OCI-M2 (cell line): ENCODE data around the gene AGO4.

Source experiments
- DNase-seq: peaks from one replicate; lab custom pipeline; 2025; ENCODE audit not compliant: unreplicated experiment; lab: John Stamatoyannopoulos, UW

Gene AGO4

GRCh38 chr1:35894183-35894582 lies 86.4 kb downstream of the AGO4 start:
- DNase-seq = no peak

GRCh38 chr1:35894656-35895055 lies 86.8 kb downstream of the AGO4 start:
- no peak for DNase-seq

GRCh38 chr1:35899941-35900340 lies 92.1 kb downstream of the AGO4 start:
- DNase-seq = no peak

- DNase-seq = no peak
Measured at GRCh38 chr1:35901235-35901634, 93.4 kb downstream of the AGO4 start.

- no peak for DNase-seq
Measured at GRCh38 chr1:35902671-35903070, 94.9 kb downstream of the AGO4 start.
